Measurements from ENCODE around the gene DEPDC4. TPM values are rescaled to one million over a fixed set of nuclear protein-coding genes. Genes with fewer than 3 reads are reported as not detected.
"Not testable (repeated sequence)": the region's sequence is repeated elsewhere in the genome, so short reads cannot be mapped to it uniquely, and the experiment has no call there.

DEPDC4 gene
- polyA plus RNA-seq (ENCODE audit: low read depth in 6 of 6), result 1 to 10 TPM in 3 of 6 donors, under 1 TPM in 1, not detected in 2; 0.62 to 2.0 (median 1.2) TPM

GRCh38 chr12:100266835-100267602 is at the start of gene DEPDC4, which contains the start of gene SCYL2:
Gene DEPDC4, minus strand, starts transcription at chr12:100267079. Its CDS starts 3 bp downstream, at chr12:100267076.
Gene SCYL2, plus strand, starts transcription at chr12:100267177. Its CDS starts 15,794 bp downstream, at chr12:100282971.
- H3K36me3 Mint-ChIP-seq, result no peaks in the 10 kb centered on the region
- DNase-seq (peak; percentile 95), ATAC-seq (ENCODE audit: low read depth in 2 of 2) (peak; percentile 87)
- H3K9me3 Mint-ChIP-seq, result no peaks in the 10 kb centered on the region
- H3K27me3 Mint-ChIP-seq, result no peaks in the 10 kb centered on the region
- H3K4me1 Mint-ChIP-seq, result peaks cover 15 to 29% (median 26%) of the 10 kb centered on the region in 3 donors
- H3K4me3 Mint-ChIP-seq, result peak within 1 kb of the TSS; percentile 95 to 100 (median 98)
- H3K27ac Mint-ChIP-seq, result peak within 1 kb of the TSS; percentile 95 to 99 (median 98)

GRCh38 chr12:100311317-100311716 is 44.4 kb upstream of the DEPDC4 start:
- Mint-ChIP-seq H3K4me3 (no peak overlapping the region), H3K9me3 (peaks cover 0 to 11% (median 3%) of the 10 kb centered on the region in 7 donors), H3K36me3 (peaks cover 7 to 20% of the 10 kb centered on the region in 2 donors), H3K27me3 (no peaks in the 10 kb centered on the region), H3K4me1 (no peaks in the 10 kb centered on the region), H3K27ac (no peak overlapping the region)
- ATAC-seq (ENCODE audit: low read depth in 2 of 2) (no peak), DNase-seq (no peak)

GRCh38 chr12:100308138-100308537 is 41.3 kb upstream of the DEPDC4 start:
- Mint-ChIP-seq H3K36me3 (peaks cover 29% of the 10 kb centered on the region in 2 donors), H3K27ac (peak overlapping the region in 1 of 6 donors; percentile 32), H3K9me3 (peaks cover 3 to 23% (median 7%) of the 10 kb centered on the region in 7 donors)
- not testable (repeated sequence) for H3K27me3 Mint-ChIP-seq; H3K4me3 Mint-ChIP-seq; H3K4me1 Mint-ChIP-seq; ATAC-seq (ENCODE audit: low read depth in 2 of 2); DNase-seq

- H3K27me3 Mint-ChIP-seq; H3K27ac Mint-ChIP-seq; H3K4me1 Mint-ChIP-seq; H3K4me3 Mint-ChIP-seq; ATAC-seq (ENCODE audit: low read depth in 2 of 2); DNase-seq: not testable (repeated sequence)
- Mint-ChIP-seq H3K36me3 (peaks cover 55 to 67% of the 10 kb centered on the region in 2 donors), H3K9me3 (peaks cover 5 to 30% (median 11%) of the 10 kb centered on the region in 7 donors)
These were observed 37.5 kb upstream of the DEPDC4 start for GRCh38 chr12:100304334-100304733.

- Mint-ChIP-seq H3K4me1 (no peaks in the 10 kb centered on the region), H3K27me3 (no peaks in the 10 kb centered on the region), H3K9me3 (peaks cover 5 to 30% (median 11%) of the 10 kb centered on the region in 7 donors), H3K36me3 (peaks cover 60 to 71% of the 10 kb centered on the region in 2 donors), H3K27ac (no peak overlapping the region), H3K4me3 (no peak overlapping the region)
- ATAC-seq (ENCODE audit: low read depth in 2 of 2), result no peak
- DNase-seq, result no peak
These were observed 37.0 kb upstream of the DEPDC4 start for GRCh38 chr12:100303831-100304230.

GRCh38 chr12:100302081-100302480 is 35.2 kb upstream of the DEPDC4 start:
- ATAC-seq (ENCODE audit: low read depth in 2 of 2) (no peak), DNase-seq (no peak)
- H3K4me1 Mint-ChIP-seq, result no peaks in the 10 kb centered on the region
- H3K27ac Mint-ChIP-seq, result no peak overlapping the region
- no peak overlapping the region for H3K4me3 Mint-ChIP-seq
- no peaks in the 10 kb centered on the region for H3K27me3 Mint-ChIP-seq
- H3K36me3 Mint-ChIP-seq, result peaks cover 62 to 71% of the 10 kb centered on the region in 2 donors
- peaks cover 5 to 27% (median 11%) of the 10 kb centered on the region in 7 donors for H3K9me3 Mint-ChIP-seq

GRCh38 chr12:100295764-100296555 is 29.1 kb upstream of the DEPDC4 start:
- H3K36me3 Mint-ChIP-seq, result peaks cover 29 to 33% of the 10 kb centered on the region in 2 donors
- H3K4me3 Mint-ChIP-seq, result no peak overlapping the region
- ATAC-seq (ENCODE audit: low read depth in 2 of 2), result no peak
- no peaks in the 10 kb centered on the region for H3K4me1 Mint-ChIP-seq
- H3K27me3 Mint-ChIP-seq, result no peaks in the 10 kb centered on the region
- H3K9me3 Mint-ChIP-seq, result peaks cover 0 to 9% (median 4%) of the 10 kb centered on the region in 7 donors
- no peak for DNase-seq
- H3K27ac Mint-ChIP-seq, result peak overlapping the region in 2 of 6 donors; percentile 3 to 8

- H3K4me3 Mint-ChIP-seq; ATAC-seq (ENCODE audit: low read depth in 2 of 2); H3K9me3 Mint-ChIP-seq; DNase-seq; H3K27me3 Mint-ChIP-seq; H3K27ac Mint-ChIP-seq; H3K4me1 Mint-ChIP-seq: not testable (repeated sequence)
- H3K36me3 Mint-ChIP-seq, result peaks cover 13 to 24% of the 10 kb centered on the region in 2 donors
These were observed 27.5 kb upstream of the DEPDC4 start for GRCh38 chr12:100294366-100294765.

- no peaks in the 10 kb centered on the region for H3K27me3 Mint-ChIP-seq
- no peaks in the 10 kb centered on the region for H3K4me1 Mint-ChIP-seq
- peak overlapping the region in 1 of 6 donors; percentile 77 for H3K27ac Mint-ChIP-seq
- ATAC-seq (ENCODE audit: low read depth in 2 of 2), result no peak
- H3K4me3 Mint-ChIP-seq, result no peak overlapping the region
- DNase-seq, result no peak
- H3K36me3 Mint-ChIP-seq, result peaks cover 9 to 18% of the 10 kb centered on the region in 2 donors
- no peaks in the 10 kb centered on the region for H3K9me3 Mint-ChIP-seq
These were observed 26.1 kb upstream of the DEPDC4 start for GRCh38 chr12:100293017-100293416.

- DNase-seq (no peak), ATAC-seq (ENCODE audit: low read depth in 2 of 2) (no peak)
- no peak overlapping the region for H3K4me3 Mint-ChIP-seq
- no peaks in the 10 kb centered on the region for H3K4me1 Mint-ChIP-seq
- no peaks in the 10 kb centered on the region for H3K27me3 Mint-ChIP-seq
- no peaks in the 10 kb centered on the region for H3K9me3 Mint-ChIP-seq
- H3K36me3 Mint-ChIP-seq, result peaks cover 0 to 18% of the 10 kb centered on the region in 2 donors
- no peak overlapping the region for H3K27ac Mint-ChIP-seq
These were observed 23.1 kb upstream of the DEPDC4 start for GRCh38 chr12:100290016-100290415.

GRCh38 chr12:100289038-100289437 is 22.2 kb upstream of the DEPDC4 start:
- DNase-seq (no peak), ATAC-seq (ENCODE audit: low read depth in 2 of 2) (no peak)
- Mint-ChIP-seq H3K27ac (no peak overlapping the region), H3K36me3 (peaks cover 0 to 18% of the 10 kb centered on the region in 2 donors), H3K4me1 (no peaks in the 10 kb centered on the region), H3K4me3 (no peak overlapping the region), H3K9me3 (no peaks in the 10 kb centered on the region), H3K27me3 (no peaks in the 10 kb centered on the region)

- H3K27me3 Mint-ChIP-seq; H3K4me1 Mint-ChIP-seq; H3K4me3 Mint-ChIP-seq; H3K27ac Mint-ChIP-seq; H3K36me3 Mint-ChIP-seq; H3K9me3 Mint-ChIP-seq; ATAC-seq (ENCODE audit: low read depth in 2 of 2); DNase-seq: not testable (repeated sequence)
These were observed 17.7 kb upstream of the DEPDC4 start for GRCh38 chr12:100284556-100284955.

- Mint-ChIP-seq H3K27ac (peak overlapping the region in 1 of 6 donors; percentile 2), H3K4me3 (no peak overlapping the region)
- no peak for ATAC-seq (ENCODE audit: low read depth in 2 of 2)
These were observed 12.8 kb upstream of the DEPDC4 start for GRCh38 chr12:100279607-100280244.

More at GRCh38 chr12:100279607-100280244, 12.8 kb upstream of the DEPDC4 start:
- Mint-ChIP-seq H3K4me1 (peaks cover 4 to 13% (median 12%) of the 10 kb centered on the region in 3 donors), H3K36me3 (peaks cover 0 to 3% of the 10 kb centered on the region in 2 donors), H3K9me3 (no peaks in the 10 kb centered on the region), H3K27me3 (no peaks in the 10 kb centered on the region)
- DNase-seq, result no peak
